K562 (cell line): ENCODE results near the gene NR1I3. TPM values are rescaled to one million over a fixed set of nuclear protein-coding genes. Genes with fewer than 3 reads are reported as not detected.
A peak's percentile ranks its signal among the peaks of the same experiment; 100 is the strongest.

Experiments used
- ATF7 ChIP-seq: fragments of 450-650 bp; IDR thresholded peaks from 2 replicates; pipeline ENCODE4 v1.7.1; 2014; ENCODE audit warnings: mild to moderate bottlenecking, moderate library complexity
- CTCF ChIP-seq, 3 experiments: IDR thresholded peaks in 2 of 3; conservative IDR thresholded peaks in 1 of 3; 2 replicates each; pipeline ENCODE4 v1.5.1; 2011 to 2012; ENCODE audit warnings: low read length in 3 of 3, mild to moderate bottlenecking in 3 of 3, control low read depth in 2 of 3, improper control_type of control experiment in 1 of 3, inconsistent platforms in 1 of 3, low read depth in 1 of 3, mixed read lengths in 1 of 3, moderate library complexity in 1 of 3; ENCODE audit not compliant: insufficient read depth in 2 of 3
- ERF ChIP-seq: fragments of 450-650 bp; formaldehyde crosslinking; IDR thresholded peaks from 2 replicates; pipeline ENCODE4 v1.4.0; 2020; ENCODE audit warnings: mild to moderate bottlenecking, mixed read lengths
- ETV6 ChIP-seq, 3 experiments: fragments of 150-350 bp in 1 of 3; sonication (generic) in 1 of 3; formaldehyde crosslinking in 1 of 3; IDR thresholded peaks; 2 replicates each; pipeline versions ENCODE4 v1.6.1 to v1.8.0; 2014 to 2022; ENCODE audit warnings: borderline replicate concordance in 2 of 3, low read depth in 2 of 3, antibody characterized with exemption in 1 of 3, low read length in 1 of 3, mild to moderate bottlenecking in 1 of 3, missing genetic modification reagents in 1 of 3
- FOXM1 ChIP-seq, 2 experiments: fragments of 450-650 bp in 1 of 2; sonication (generic) in 1 of 2; formaldehyde crosslinking in 1 of 2; IDR thresholded peaks; 2 replicates each; pipeline versions ENCODE4 v1.6.1 to v1.9.0; 2017 to 2022; ENCODE audit warnings: low read depth in 2 of 2, mild to moderate bottlenecking in 2 of 2, missing genetic modification reagents in 1 of 2, moderate library complexity in 1 of 2
- HIVEP1 ChIP-seq: fragments of 250-450 bp; sonication (Bioruptor Pico); IDR thresholded peaks from 2 replicates; pipeline ENCODE4 v1.4.0; 2020; ENCODE audit warnings: mild to moderate bottlenecking
- HNRNPLL ChIP-seq: fragments of 200-400 bp; formaldehyde crosslinking; IDR thresholded peaks from 2 replicates; pipeline ENCODE4 v1.6.1; 2017; ENCODE audit warnings: low read length, low read depth, mild to moderate bottlenecking; ENCODE audit not compliant: poor library complexity, severe bottlenecking
- KDM1A ChIP-seq, 2 experiments: fragments of 450-650 bp; IDR thresholded peaks; 2 replicates each; pipeline ENCODE4 v1.6.1; 2016; ENCODE audit warnings: mild to moderate bottlenecking in 2 of 2
- LCOR ChIP-seq: sonication (generic); formaldehyde crosslinking; IDR thresholded peaks from 2 replicates; pipeline ENCODE4 v1.8.0; 2022; ENCODE audit warnings: mild to moderate bottlenecking, missing genetic modification reagents
- NFE2 ChIP-seq: IDR thresholded peaks from 2 replicates; pipeline ENCODE4 v1.6.1; 2014; ENCODE audit warnings: antibody characterized with exemption, low read depth
- PHF21A ChIP-seq: fragments of 450-650 bp; IDR thresholded peaks from 2 replicates; pipeline ENCODE4 v1.6.1; 2017; ENCODE audit warnings: low read depth, borderline replicate concordance
- SIN3B ChIP-seq: fragments of 450-650 bp; IDR thresholded peaks from 2 replicates; pipeline ENCODE4 v1.6.1; 2017; ENCODE audit warnings: low read depth, mild to moderate bottlenecking, moderate library complexity
- SIX5 ChIP-seq, 2 experiments: IDR thresholded peaks; 2 replicates each; pipeline ENCODE4 v1.6.1; 2011; ENCODE audit warnings: low read length in 2 of 2, borderline replicate concordance in 1 of 2, low read depth in 1 of 2, mild to moderate bottlenecking in 1 of 2, moderate library complexity in 1 of 2; ENCODE audit not compliant: insufficient read depth in 1 of 2
- SMAD3 ChIP-seq: fragments of 450-650 bp; formaldehyde crosslinking; conservative IDR thresholded peaks from 2 replicates; pipeline ENCODE4 v1.4.0; 2020; ENCODE audit warnings: mild to moderate bottlenecking
- SP1 ChIP-seq: sonication (generic); formaldehyde crosslinking; IDR thresholded peaks from 2 replicates; pipeline ENCODE4 v1.8.1; 2022; ENCODE audit warnings: mild to moderate bottlenecking, missing genetic modification reagents
- TAF7 ChIP-seq: fragments of 450-650 bp; IDR thresholded peaks from 2 replicates; pipeline ENCODE4 v1.6.1; 2016; ENCODE audit warnings: missing genetic modification characterization, missing compliant biosample characterization
- ZBTB1 ChIP-seq: sonication (generic); formaldehyde crosslinking; IDR thresholded peaks from 2 replicates; pipeline ENCODE4 v1.8.1; 2023; ENCODE audit warnings: missing genetic modification reagents, low read depth, mild to moderate bottlenecking, borderline replicate concordance
- ZNF561 ChIP-seq: fragments of 450-650 bp; formaldehyde crosslinking; conservative IDR thresholded peaks from 2 replicates; pipeline ENCODE4 v1.4.0; 2020; ENCODE audit warnings: mild to moderate bottlenecking, moderate library complexity
- polyA plus RNA-seq, 8 experiments: library from polyadenylated mRNA; depleted of rRNA in 4 of 8; stranded (reverse) in 5 of 8; unstranded in 3 of 8; fragments of >200 nt; fragmentation: Nextera tagmentation in 2 of 8; fragmentation: Illumina TruSeq in 1 of 8; extraction: Ambion mirVana in 2 of 8; extraction: Trizol in 1 of 8; gene quantifications; 2 replicates each; pipeline versions ENCODE4 v1.2.1 to v1.2.3, GENCODE V29; 2011 to 2014; ENCODE audit warnings: inconsistent platforms in 1 of 8, missing spikeins in 1 of 8
- total RNA-seq, 7 experiments: library from RNA; depleted of rRNA in 6 of 7; stranded (reverse); fragments of >200 nt in 6 of 7; fragmentation: Illumina TruSeq in 2 of 7; extraction: Trizol in 2 of 7; gene quantifications; 2 replicates each; pipeline versions ENCODE4 v1.2.1 to v1.2.3, GENCODE V29; 2011 to 2021; ENCODE audit warnings: low replicate concordance in 1 of 7
- TF ChIP-seq, protein P1 (sequence below): fragments of 450-650 bp; IDR thresholded peaks from 2 replicates; pipeline ENCODE4 v1.7.1; 2018; ENCODE audit warnings: mild to moderate bottlenecking, low read depth; ENCODE audit not compliant: partially characterized antibody
- TF ChIP-seq, protein P2 (sequence below): sonication (generic); formaldehyde crosslinking; IDR thresholded peaks from 2 replicates; pipeline ENCODE4 v1.9.0; 2022; ENCODE audit warnings: mild to moderate bottlenecking, missing genetic modification reagents

The NR1I3 gene
- total and polyA plus RNA-seq, 9 of the 15 experiments (the other 6 are each of a cell fraction or from before 2014, with no cell fraction given) = 0.11 TPM; not detected in 8

DNA sequence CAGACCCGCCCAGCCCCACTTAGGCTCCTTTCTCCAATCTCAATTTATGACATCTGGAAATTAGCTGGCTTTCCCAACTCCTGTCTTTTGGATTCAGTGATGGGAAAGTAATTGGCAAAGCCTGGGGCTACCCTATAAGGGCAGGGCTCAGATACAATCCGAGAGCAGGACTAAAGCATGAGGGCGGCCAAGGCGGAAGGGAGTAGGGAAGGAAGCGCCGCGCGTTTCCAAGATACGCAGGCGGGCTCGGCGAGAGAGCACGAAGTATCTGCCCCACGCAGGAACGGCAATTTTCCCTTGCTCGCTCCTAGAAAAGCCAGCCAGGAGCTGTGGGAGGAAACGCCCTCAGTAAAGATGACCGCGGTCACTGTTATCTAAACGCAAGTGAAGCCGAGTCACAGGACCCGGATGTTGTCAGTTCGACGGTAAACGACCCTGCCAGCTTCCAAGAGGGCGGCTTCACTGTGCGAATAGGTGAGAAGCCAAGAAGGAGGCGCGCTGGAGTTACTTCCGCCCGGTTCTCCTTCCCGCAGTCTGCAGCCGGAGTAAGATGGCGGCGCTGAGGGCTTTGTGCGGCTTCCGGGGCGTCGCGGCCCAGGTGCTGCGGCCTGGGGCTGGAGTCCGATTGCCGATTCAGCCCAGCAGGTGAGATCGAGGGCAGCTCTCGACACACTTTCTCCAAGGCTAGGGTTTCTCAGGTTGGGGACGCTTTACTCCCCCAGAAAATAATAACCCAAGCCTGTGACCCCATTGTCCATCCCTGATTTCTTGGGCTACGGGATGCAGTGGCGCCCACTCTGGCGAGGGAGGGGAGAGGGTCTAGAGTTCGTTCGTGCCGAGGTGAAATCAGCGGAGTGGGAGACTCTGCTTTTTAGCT, 35.9 kb downstream of the NR1I3 start, which contains the start of gene NDUFS2 (continued):
- TF ChIP-seq, protein P1, sequence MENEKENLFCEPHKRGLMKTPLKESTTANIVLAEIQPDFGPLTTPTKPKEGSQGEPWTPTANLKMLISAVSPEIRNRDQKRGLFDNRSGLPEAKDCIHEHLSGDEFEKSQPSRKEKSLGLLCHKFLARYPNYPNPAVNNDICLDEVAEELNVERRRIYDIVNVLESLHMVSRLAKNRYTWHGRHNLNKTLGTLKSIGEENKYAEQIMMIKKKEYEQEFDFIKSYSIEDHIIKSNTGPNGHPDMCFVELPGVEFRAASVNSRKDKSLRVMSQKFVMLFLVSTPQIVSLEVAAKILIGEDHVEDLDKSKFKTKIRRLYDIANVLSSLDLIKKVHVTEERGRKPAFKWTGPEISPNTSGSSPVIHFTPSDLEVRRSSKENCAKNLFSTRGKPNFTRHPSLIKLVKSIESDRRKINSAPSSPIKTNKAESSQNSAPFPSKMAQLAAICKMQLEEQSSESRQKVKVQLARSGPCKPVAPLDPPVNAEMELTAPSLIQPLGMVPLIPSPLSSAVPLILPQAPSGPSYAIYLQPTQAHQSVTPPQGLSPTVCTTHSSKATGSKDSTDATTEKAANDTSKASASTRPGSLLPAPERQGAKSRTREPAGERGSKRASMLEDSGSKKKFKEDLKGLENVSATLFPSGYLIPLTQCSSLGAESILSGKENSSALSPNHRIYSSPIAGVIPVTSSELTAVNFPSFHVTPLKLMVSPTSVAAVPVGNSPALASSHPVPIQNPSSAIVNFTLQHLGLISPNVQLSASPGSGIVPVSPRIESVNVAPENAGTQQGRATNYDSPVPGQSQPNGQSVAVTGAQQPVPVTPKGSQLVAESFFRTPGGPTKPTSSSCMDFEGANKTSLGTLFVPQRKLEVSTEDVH = peak; percentile 92
- TF ChIP-seq ETV6 (IDR thresholded peaks at IDR 0.05; ENCODE audit: borderline replicate concordance in 1 of 2, low read depth in 2 of 2, low read length in 1 of 2) (0 out of 4 replicates have a peak, but pooled peaks of 1 of the 2 experiments have one; percentile 13), ETV6 (CRISPR knock-in tag; IDR thresholded peaks at IDR 0.05; ENCODE audit: borderline replicate concordance) (no peak), SIN3B (peak; percentile 80), ZBTB1 (0 out of 2 replicates have a peak, but pooled peaks have one; percentile 21), HIVEP1 (0 out of 2 replicates have a peak, but pooled peaks have one; percentile 76), CTCF (IDR thresholded peaks at IDR 0.05 in 2 of 3, conservative IDR thresholded peaks at IDR 0.05 in 1 of 3; ENCODE audit: insufficient read depth in 2 of 3, low read depth in 1 of 3, low read length in 3 of 3) (peak in 1 of 3 experiments; percentile 35; a peak in 2 of 6 replicates), HNRNPLL (peak; percentile 34), ATF7 (peak; percentile 75), SP1 (peak; percentile 65), NFE2 (no peak), PHF21A (peak; percentile 83; the same call in 1 of the 2 replicates), LCOR (CRISPR knock-in tag) (peak; percentile 85), ERF (0 out of 2 replicates have a peak, but pooled peaks have one; percentile 8), SMAD3 (CRISPR knock-in tag) (peak; percentile 36; the same call in 1 of the 2 replicates), KDM1A (IDR thresholded peaks at IDR 0.05) (peak; percentile 73 to 75; a peak in 3 of 4 replicates), SIX5 (IDR thresholded peaks at IDR 0.05; ENCODE audit: borderline replicate concordance in 1 of 2, insufficient read depth in 1 of 2, low read depth in 1 of 2, low read length in 2 of 2) (peak; percentile 82 to 88), FOXM1 (IDR thresholded peaks at IDR 0.05; ENCODE audit: low read depth) (0 out of 2 replicates have a peak, but pooled peaks have one; percentile 9), FOXM1 (CRISPR knock-in tag; IDR thresholded peaks at IDR 0.05; ENCODE audit: low read depth) (no peak), ZNF561 (CRISPR knock-in tag) (0 out of 2 replicates have a peak, but pooled peaks have one; percentile 22), TAF7 (tag) (peak; percentile 97)
- TF ChIP-seq, protein P2, sequence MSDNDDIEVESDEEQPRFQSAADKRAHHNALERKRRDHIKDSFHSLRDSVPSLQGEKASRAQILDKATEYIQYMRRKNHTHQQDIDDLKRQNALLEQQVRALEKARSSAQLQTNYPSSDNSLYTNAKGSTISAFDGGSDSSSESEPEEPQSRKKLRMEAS (CRISPR knock-in tag) = peak; percentile 67
